Measurements from ENCODE around the gene DPYSL4.

Gene DPYSL4

DNA sequence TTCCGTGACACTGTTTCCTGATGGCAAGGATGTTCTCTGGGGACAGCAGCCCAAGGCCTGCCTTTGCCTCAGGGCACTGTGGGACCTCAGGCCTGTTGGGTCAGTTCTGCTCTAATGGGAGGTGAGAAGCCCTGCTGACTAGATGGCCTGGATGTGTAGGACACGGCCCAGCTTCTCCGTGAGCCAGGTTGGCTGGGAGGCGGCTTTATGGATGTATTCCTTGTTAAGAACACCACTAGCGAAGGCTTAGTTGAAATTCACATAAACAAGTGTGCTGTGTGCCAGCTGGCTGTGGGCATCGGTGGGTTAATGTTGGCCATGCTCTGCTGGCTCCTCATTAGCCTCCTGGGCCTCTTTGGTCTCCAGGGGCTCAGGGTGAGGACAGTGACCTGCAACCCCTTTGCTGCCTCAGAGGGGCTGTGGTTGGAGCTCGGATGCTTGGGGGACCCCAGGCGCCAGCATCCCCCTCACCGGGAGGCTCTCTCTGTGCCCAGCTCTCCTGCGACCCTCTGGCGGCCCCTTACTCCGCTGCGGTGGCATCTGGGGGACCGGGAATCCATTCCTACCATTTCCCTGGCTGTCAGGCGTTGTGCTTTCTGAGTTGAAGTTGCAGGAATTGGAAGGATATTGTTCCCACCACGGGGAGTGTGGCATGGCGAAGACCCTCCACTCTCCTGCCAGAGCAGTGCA, 22.8 kb upstream of the DPYSL4 start:
- no peak for DNase-seq (ENCODE audit: low read depth, low spot score)

DNA sequence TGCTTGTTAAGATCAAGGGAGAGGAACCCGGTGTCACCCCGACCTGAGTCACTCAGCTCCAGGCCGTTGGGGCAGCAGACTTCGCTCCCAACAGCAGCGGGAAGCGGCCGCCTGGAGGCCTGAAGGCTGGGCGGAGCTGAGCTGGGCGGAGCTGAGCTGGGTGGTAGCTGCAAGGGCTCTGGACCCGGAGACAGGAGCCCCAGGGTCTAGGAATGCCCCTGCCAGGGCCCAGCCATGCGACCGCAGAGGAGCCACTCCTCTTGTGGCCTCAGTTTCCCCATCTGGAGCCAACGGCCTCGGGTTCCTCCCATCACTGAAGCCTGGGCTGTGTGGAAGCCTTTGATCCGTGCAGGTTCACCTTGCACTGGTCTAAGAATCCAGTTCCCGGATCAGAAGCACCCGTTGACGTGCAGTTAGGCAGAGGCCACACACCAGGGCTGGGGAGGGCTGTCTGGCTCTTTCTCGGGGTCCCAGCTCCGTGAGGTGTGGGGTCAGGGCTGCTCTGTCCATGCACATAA, 21.9 kb upstream of the DPYSL4 start:
- peak; percentile 34 for DNase-seq (ENCODE audit: low read depth, low spot score)

DNA sequence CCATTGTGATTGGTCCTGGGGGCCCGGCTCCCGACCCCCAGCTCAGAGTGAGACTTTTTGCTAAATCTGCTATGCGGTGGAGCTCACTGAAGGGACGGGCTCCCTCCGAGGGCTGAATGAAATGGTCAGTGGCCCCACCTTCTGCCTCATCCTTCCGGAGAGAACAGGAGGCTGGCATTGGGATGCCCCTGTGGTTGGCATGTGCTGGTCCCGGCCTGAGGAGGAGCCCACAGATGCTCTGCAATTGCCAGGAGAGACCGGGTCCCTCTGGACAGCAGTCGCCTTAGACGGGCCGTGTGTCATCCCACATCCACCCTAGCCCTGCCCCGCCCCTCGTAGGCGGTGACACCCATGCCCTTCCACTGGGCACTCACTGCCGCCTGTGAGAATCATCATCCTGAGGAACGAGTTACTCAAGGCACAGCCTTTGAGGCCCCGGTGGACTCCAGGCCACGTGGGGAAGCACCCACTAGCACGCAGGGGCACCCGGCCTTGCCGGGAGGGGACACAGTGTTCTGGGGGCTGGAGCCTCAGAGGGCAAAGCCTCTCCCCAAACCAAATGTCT, 21.2 kb upstream of the DPYSL4 start:
- no peak for DNase-seq (ENCODE audit: low read depth, low spot score)

DNA sequence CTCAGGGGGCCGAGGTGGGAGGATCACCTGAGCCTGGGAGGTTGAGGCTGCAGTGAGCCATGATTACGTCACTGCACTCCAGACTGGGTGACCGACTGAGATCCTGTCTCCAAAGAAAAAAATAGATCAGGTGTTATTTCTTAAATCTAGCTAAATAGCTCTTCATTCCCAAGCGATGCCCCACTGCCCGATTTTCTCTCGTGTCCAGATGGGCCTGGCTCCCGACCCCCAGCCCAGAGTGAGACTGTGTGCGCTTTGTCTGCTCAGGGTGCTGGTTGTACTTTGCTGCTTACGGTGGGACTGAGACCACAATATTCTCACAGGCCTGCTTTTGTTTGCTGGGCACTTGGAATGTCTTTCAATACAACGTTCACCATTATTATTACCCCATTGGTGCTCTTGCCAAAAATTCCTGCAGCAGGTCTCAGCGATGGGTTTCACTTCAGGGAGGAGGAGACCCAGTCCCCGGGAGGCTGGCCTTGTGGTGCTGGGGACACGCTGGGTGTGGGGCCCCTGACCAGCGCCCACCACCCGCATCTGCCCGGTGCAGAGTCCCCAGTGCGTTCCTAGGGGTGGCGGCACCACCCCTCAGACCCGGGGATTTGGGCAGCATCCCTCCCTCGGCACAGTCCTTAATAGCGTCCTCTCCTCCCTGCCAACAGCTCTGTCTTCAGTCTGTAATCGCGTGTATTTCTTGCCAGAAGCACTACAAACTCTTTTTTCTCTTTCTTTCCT, 20.4 kb upstream of the DPYSL4 start:
- DNase-seq (ENCODE audit: low read depth, low spot score): no peak

DNA sequence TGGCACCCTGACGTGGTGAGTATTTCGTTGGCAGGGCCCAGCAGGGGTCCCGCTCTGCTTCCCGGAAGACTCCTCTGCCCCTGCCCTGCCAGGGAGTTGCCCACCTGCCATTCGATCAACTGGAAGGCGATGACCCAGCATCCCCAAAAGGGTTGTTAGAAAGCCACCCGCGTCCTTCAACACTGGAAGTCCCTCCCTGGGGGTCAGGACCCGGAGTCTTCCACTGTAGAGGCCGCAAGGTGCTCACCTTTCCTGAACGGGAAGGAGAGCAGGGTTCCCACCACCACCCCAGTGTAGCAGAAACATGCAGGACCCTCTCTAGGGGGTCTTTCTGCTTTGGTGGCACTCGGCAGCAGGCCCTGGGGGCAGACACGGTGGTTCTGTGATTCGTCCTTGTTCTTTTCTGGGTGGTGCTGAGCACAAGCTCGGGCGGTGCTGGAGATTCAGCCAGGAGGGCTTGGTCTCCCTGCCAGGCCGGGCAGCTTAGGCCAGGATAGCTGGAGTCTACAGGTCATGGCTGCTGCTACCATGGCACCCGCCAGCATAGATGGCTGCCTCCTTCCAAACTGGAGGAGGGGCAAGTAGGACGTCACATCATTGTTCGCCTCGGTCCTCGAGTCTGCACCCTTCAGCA, 19.6 kb upstream of the DPYSL4 start:
- DNase-seq (ENCODE audit: low read depth, low spot score): no peak

DNA sequence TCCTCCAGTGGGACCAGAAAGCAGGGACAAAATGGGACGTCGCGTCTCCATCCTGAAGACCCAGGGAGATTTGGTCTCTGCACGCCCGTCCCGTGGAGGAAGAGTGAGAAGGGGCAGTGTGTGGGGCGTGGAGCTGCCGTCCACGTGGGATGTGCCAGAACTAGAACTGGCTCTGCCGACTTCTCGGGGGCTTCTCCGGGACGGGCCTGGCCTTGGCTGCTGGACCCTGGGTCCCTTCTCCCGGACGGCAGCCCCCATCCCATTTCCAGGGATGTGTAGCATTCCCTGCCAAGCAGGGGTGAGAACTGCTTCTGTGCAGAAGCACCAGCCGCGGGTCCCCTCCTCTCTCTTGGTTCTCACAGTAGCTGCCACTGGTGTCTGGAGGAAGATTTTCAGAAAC, 18.8 kb upstream of the DPYSL4 start:
- DNase-seq (ENCODE audit: low read depth, low spot score): no peak

DNA sequence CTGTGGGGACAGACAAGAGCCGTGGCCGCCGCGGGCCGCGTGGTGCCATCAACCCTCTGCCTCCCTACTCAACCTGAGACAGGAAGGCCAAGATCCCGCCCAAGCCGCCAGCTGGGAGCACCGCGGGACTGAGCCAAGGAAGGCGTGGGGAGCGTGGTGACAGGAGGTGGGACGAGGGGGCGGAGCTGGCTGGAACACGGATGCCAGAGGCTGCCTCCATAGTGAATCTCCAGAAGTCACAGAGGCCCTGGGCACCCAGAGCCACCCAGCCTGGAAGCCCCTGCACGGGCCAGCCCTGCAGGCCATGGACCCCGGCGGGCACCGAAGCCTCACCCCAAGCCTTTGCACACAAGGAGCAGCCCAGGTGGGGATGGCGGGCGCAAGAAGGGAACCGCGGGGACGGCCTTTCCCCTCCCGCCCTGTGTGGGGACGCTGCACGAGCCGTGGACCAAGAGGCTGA, 18.1 kb upstream of the DPYSL4 start:
- DNase-seq (ENCODE audit: low read depth, low spot score): no peak

DNA sequence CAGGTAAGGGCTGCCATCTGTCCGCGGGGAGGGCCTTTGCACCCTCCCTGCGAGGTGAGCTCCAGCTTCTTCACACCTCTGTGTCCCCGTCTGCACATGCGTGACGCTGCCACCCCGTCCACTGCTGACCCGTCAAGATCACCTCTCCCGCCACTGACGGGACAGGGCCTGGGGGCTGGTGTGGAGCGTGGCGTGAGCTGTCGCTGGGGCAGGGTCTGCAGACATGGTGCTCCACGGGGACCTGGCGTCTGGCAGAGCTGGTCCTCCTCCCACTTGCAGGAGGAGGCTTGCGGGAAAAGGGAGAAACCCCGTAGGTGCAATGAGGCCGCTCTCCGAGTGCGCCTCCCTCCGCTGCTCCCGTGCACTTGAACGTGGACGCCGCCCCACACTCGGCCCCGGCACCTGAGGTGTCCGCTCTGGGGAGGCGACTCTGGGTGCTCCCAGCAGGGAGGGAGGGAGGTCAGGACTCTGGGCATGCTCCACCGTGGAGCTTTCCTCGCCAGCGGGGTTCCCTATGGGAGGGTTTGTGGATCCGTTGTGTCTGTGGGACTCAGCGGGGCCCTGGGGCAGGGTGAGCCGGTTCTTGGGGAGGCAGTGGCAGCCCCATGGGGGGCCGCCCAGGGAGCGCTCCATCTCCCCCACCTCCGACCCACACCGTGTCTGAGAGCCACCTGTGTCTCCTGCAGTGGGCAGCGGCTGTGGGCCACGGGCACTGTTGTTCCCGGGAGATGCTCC, 17.6 kb upstream of the DPYSL4 start:
- no peak for DNase-seq (ENCODE audit: low read depth, low spot score)

DNA sequence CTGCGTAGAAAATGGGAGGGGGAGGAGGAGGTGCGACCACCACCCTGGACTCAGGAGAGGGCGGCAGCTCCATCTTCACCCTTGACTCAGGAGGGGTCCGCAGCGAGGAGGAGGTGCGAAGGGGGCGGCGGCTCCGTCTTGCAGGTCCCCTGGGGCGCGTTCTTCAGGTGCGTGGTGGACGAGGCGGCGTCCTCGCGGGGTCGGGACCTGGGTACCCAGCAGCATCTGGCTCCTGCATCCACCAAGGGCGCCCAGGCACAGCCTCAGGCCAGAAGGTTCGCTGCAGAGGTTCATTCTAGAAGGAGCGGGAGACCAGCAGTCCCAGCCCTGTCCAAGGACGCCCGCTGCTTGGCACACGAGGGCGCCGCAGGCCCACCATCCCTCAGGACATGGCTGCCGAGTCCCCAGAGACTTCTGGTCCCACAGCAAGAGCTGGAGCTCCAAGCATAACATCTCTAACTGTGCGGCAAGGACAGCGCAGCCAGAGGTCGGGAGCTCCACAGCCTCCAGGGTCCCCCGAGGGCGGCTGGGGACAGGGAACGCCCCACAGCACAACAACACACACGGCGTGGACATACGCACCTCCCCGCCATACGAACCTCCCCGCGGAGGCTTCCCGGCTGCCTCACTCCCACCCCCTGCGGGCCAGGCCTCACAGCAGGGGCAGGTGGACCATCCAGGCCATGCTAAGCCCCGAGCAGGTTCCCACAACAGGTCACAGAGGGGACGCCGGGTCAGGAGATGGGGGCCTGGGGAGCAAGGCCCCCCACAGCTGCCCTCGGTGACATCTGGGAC, 16.8 kb upstream of the DPYSL4 start:
- peak; percentile 17 for DNase-seq (ENCODE audit: low read depth, low spot score)

DNA sequence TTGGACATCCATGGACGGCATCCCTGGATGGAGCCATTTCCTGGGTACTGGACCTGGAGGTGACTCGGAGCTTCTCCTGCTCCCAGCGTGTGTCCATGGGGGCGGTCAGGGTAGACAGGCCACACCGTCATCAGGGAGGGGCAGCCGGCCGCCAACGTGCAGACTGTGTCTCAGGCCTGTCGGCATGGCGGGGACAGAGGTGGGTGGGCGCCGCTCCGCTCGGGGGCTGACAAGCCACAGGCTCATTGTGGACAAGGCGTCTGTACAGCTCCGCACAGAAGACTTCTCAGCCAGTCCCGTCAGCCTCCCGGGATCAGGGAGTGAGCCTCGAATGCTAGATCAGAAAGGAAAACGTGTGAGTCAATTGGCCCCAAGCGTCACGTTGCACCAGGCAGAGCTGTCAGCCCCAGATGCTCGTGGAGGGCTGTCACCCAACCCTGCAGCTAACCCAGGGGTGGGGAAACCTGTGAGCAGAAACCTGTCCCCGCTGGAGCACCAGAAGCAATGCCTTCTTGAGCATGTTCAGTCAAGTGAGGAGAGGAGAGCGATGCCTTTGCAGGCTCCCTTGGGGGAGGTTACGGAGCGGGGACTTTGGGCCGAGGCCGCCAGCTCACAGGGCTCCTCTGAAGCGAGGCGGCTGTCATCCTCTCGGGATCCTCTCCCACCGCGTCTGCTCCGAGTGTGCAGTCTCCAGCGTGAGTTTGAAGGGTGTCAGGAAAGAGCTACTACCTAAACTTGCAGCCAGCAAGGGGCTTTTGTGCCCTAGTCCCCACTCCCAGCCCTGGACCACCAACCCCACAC, 16.0 kb upstream of the DPYSL4 start:
- no peak for DNase-seq (ENCODE audit: low read depth, low spot score)

DNA sequence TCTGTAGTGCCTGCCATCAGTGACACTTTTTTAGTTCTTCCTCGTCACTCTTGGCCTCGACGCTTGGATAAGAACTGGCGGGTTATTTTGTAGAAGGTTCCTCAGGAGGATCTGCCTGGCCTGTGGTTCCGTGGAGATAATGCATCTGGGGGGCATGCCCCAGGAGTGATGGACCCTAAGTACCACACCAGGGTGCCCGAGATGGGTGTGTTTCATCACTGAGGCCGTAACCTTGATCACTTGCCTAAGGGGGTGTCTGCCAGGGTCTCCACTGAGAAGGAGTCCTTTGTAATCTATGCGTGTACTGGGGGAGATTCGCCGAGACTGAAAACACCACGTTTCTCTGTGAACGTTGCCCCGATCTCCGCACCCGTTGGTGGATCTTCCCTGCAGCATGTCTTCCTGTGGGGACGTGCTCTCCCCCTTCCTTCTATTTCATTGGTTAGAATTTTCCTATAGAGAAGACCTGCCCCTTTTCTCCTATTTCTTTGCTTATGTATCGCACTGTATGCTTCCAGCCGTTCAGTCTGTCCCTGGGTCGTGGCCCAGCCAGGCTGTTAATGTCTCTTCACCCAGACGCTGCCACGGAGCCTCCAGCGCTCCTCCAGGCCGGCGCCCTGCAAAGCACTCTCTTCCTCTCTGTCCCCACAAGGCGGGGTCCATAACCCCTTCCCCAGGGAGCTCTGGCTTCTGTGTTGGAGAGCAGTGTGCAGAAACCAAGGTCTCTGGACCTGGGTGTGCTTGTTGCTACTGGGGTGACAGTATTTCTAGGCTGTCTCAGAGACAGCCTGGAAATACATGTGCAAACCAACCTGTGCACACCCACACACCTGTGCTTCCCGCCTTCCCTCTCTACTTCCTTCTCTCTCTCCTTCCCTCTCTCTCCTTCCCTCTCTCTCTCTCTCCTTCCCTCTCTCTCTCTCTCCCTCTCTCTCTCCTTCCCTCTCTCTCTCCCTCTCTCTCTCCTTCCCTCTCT, 14.4 kb upstream of the DPYSL4 start:
- DNase-seq (ENCODE audit: low read depth, low spot score): no peak

DNA sequence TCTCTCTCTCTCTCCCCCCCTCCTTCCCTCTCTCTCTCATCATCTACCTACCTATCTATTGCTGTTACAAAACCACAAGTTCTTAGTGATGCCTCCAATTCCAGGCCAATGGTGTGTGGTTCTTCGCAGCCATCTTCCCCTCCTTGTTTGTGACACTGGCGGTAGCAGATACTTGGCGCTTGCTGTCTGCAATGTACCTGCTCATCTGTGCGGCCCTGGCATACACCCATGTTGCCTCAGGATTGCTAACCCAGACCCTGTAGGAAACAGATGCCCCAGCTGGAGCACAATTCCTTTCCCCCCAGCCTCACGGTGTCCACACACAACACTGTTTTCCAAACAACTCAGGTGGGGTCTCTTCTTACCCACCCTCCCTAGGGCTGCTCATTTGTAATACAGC, 13.6 kb upstream of the DPYSL4 start:
- no peak for DNase-seq (ENCODE audit: low read depth, low spot score)

DNA sequence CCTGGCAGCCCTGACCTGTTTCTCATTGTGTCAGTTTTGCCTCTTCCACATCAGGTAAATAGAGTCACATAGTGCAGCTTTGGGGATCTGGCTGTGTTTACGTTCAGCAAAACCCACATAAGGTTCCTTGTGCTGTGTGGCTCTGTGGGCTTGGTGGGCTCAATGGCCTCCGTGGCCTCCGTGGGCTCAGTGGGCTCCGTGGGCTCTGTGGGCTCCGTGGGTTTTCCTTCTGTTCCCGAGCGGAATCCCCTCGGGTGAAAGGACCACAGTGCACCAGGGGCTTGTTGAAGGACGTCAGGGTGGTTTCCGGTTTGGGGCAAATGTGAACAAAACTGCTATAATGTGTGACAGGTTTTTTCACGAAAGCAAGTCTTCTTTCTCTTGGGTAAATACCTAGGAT, 12.5 kb upstream of the DPYSL4 start:
- no peak for DNase-seq (ENCODE audit: low read depth, low spot score)

DNA sequence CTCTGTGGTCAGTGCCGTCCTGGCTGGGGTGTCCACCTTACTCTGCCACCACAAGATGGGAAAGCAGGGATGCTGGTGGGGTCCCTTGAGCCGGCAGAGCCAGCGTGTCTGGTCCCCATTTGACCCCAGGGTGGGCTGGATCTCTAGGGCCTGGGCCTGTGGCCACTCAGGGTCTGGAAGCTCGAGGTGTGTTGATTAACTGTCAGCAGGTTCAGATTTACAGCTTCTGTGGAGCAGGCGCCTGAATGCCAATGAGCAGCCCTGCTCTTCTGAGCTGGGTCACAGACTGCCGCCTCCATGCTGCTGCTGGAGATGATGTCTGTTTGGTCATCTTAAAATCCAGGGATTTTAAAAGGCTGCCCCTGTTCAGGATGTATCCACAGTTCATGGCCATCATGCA, 11.3 kb upstream of the DPYSL4 start:
- DNase-seq (ENCODE audit: low read depth, low spot score): no peak

DNA sequence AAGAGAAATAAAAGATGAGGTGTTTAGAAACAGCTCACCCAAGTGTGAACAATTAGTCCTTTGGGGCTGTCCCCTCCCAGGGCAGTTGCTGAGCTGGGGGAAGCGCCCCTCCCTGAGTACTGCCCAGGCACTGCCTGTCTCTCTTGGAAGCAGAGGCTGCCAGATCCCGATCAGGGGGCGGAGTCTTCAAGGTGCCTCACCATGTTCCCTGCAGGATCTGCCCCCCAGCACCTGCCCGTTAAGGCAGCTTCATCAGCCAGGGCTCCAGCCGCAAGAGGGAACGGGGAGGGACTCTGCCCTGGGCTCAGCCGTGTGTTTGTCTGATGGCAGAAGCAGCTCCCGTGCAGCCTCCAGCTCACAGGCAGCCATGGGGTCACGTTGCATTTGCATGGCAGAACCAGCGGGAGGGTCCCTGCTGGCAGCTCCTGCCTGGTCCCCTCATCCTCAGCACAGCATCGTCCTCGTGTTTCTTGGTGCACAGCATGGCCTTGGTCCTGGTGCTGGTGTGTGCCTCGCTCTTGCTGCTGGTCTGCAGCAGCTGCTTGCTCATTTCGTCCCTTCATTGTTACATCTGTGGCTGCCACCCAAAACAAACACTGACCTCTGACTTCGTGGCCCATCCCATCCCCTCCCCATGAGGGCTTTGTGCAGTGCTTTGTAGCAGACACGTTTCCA, 10.7 kb upstream of the DPYSL4 start:
- peak; percentile 42 for DNase-seq (ENCODE audit: low read depth, low spot score)

DNA sequence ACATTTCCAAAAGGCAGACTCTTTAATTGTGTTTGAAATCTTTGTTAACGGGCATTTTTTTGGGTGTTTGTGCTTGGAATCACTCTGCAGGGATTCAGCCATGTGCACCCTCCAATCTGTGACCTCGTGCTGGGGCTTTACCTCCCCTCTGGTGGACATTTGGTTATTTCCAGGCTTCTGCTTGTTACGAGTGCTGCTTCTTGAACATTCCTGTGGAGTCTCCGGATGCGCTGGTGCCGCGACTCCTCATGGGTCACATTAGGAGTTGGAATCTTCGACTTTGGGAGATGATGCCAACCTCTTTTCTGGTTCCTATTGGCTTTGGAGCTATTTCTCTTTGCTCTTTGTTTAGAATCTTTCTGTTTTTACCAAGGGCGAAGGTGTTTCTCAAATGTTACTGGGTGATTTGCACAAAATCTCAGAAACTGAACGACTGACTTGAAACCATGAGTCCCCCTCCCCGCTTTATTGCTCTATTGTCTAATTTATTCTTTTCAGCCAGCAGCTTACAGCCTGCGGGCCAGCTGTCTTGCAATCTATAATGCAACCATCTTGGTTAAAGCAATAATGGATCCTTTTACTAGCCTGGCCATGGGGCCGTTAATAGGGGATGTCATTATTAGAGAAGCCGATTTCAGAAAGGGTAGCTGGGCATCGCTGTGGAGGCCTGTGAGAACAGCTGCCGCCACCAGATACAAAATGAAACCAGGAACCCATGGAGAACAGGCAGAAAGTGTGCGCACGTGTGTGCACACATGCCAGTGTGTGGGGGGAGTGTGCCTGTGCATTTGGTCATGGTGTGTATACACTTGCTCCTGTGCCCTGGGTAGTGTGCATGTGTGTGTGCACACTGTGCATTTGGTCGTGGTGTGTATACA, 9.9 kb upstream of the DPYSL4 start:
- no peak for DNase-seq (ENCODE audit: low read depth, low spot score)

DNA sequence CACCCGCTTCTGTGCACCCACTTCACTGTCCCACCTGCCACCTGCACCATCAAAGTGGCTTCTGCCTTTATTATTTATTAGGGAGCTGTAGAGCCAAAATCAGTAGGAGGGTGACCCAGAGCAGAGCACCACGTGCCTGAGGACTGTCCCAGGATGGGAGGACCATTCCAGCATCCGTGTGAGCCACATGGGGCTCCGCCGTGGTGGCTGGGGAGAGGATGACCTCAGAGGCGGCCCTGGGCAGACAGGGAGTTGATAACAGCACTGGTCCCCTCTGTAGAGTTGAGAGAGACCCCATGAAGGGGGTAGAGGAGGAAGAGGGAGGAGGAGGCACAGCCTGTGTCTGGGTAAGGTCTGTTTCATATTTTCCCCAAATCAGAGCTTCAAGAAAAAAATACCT, 8.7 kb upstream of the DPYSL4 start:
- DNase-seq (ENCODE audit: low read depth, low spot score): no peak

All from ELF-1 (cell line).